ENCODE data around the gene PDGFD.

PDGFD gene

GRCh38 chr11:104036588-104036987, 127.4 kb downstream of the PDGFD start, which contains the start of gene DDI1:
TSS of gene DDI1 (plus strand) at chr11:104036640. CDS start at chr11:104036823, 183 bp downstream.
- H3K9ac ChIP-seq (ENCODE audit: low read depth, low read length) = no peak within 1 kb of the TSS
- no peaks in the 10 kb centered on the region for H3K27me3 ChIP-seq (ENCODE audit: control insufficient read depth, insufficient read depth, low read length)
- H3K36me3 ChIP-seq (ENCODE audit: control insufficient read depth, insufficient read depth, low read length) = no peaks in the 10 kb centered on the region
- H3K4me1 ChIP-seq (ENCODE audit: control insufficient read depth, insufficient read depth, low read length) = no peaks in the 10 kb centered on the region
- H3K4me3 ChIP-seq (ENCODE audit: low read depth, low read length) = no peak within 1 kb of the TSS
- no peaks in the 10 kb centered on the region for H3K9me3 ChIP-seq (ENCODE audit: control insufficient read depth, insufficient read depth, low read length)
- H3K27ac ChIP-seq (ENCODE audit: low read depth, low read length) = no peak within 1 kb of the TSS

- no peaks in the 10 kb centered on the region for H3K36me3 ChIP-seq (ENCODE audit: control insufficient read depth, insufficient read depth, low read length)
- H3K4me1 ChIP-seq (ENCODE audit: control insufficient read depth, insufficient read depth, low read length) = no peaks in the 10 kb centered on the region
- H3K27ac ChIP-seq (ENCODE audit: low read depth, low read length) = no peak overlapping the region
- no peaks in the 10 kb centered on the region for H3K27me3 ChIP-seq (ENCODE audit: control insufficient read depth, insufficient read depth, low read length)
- H3K4me3 ChIP-seq (ENCODE audit: low read depth, low read length) = no peak overlapping the region
- H3K9ac ChIP-seq (ENCODE audit: low read depth, low read length) = no peak overlapping the region
- no peaks in the 10 kb centered on the region; the same call in 1 of the 2 replicates for H3K9me3 ChIP-seq (ENCODE audit: control insufficient read depth, insufficient read depth, low read length)
Observed at GRCh38 chr11:104033561-104033960, 130.4 kb downstream of the PDGFD start.

GRCh38 chr11:104033134-104033533, 130.8 kb downstream of the PDGFD start:
- H3K9ac ChIP-seq (ENCODE audit: low read depth, low read length) = no peak overlapping the region
- H3K9me3 ChIP-seq (ENCODE audit: control insufficient read depth, insufficient read depth, low read length) = no peaks in the 10 kb centered on the region; the same call in 1 of the 2 replicates
- no peaks in the 10 kb centered on the region for H3K36me3 ChIP-seq (ENCODE audit: control insufficient read depth, insufficient read depth, low read length)
- H3K27ac ChIP-seq (ENCODE audit: low read depth, low read length) = no peak overlapping the region
- no peak overlapping the region for H3K4me3 ChIP-seq (ENCODE audit: low read depth, low read length)
- H3K4me1 ChIP-seq (ENCODE audit: control insufficient read depth, insufficient read depth, low read length) = no peaks in the 10 kb centered on the region
- H3K27me3 ChIP-seq (ENCODE audit: control insufficient read depth, insufficient read depth, low read length) = no peaks in the 10 kb centered on the region

- H3K27ac ChIP-seq (ENCODE audit: low read depth, low read length) = no peak overlapping the region
- no peaks in the 10 kb centered on the region for H3K36me3 ChIP-seq (ENCODE audit: control insufficient read depth, insufficient read depth, low read length)
- H3K4me3 ChIP-seq (ENCODE audit: low read depth, low read length) = no peak overlapping the region
Observed at GRCh38 chr11:104028476-104029263, 135.3 kb downstream of the PDGFD start.

GRCh38 chr11:104024572-104024971, 139.4 kb downstream of the PDGFD start:
- Histone ChIP-seq H3K4me1 (ENCODE audit: control insufficient read depth, insufficient read depth, low read length) (no peaks in the 10 kb centered on the region), H3K36me3 (ENCODE audit: control insufficient read depth, insufficient read depth, low read length) (no peaks in the 10 kb centered on the region), H3K27me3 (ENCODE audit: control insufficient read depth, insufficient read depth, low read length) (no peaks in the 10 kb centered on the region), H3K4me3 (ENCODE audit: low read depth, low read length) (no peak overlapping the region), H3K27ac (ENCODE audit: low read depth, low read length) (no peak overlapping the region), H3K9me3 (ENCODE audit: control insufficient read depth, insufficient read depth, low read length) (no peaks in the 10 kb centered on the region), H3K9ac (ENCODE audit: low read depth, low read length) (no peak overlapping the region)

More at GRCh38 chr11:104028476-104029263, 135.3 kb downstream of the PDGFD start:
- H3K9ac ChIP-seq (ENCODE audit: low read depth, low read length) = no peak overlapping the region
- H3K27me3 ChIP-seq (ENCODE audit: control insufficient read depth, insufficient read depth, low read length) = no peaks in the 10 kb centered on the region
- no peaks in the 10 kb centered on the region; the same call in 1 of the 2 replicates for H3K9me3 ChIP-seq (ENCODE audit: control insufficient read depth, insufficient read depth, low read length)
- no peaks in the 10 kb centered on the region for H3K4me1 ChIP-seq (ENCODE audit: control insufficient read depth, insufficient read depth, low read length)

GRCh38 chr11:104015649-104016415, 148.1 kb downstream of the PDGFD start:
- H3K27me3 ChIP-seq (ENCODE audit: control insufficient read depth, insufficient read depth, low read length) = no peaks in the 10 kb centered on the region
- H3K4me3 ChIP-seq (ENCODE audit: low read depth, low read length) = no peak overlapping the region
- H3K9me3 ChIP-seq (ENCODE audit: control insufficient read depth, insufficient read depth, low read length) = no peaks in the 10 kb centered on the region
- no peaks in the 10 kb centered on the region for H3K36me3 ChIP-seq (ENCODE audit: control insufficient read depth, insufficient read depth, low read length)
- H3K4me1 ChIP-seq (ENCODE audit: control insufficient read depth, insufficient read depth, low read length) = no peaks in the 10 kb centered on the region
- no peak overlapping the region for H3K9ac ChIP-seq (ENCODE audit: low read depth, low read length)
- H3K27ac ChIP-seq (ENCODE audit: low read depth, low read length) = no peak overlapping the region

GRCh38 chr11:104011044-104011443, 152.9 kb downstream of the PDGFD start:
- no peaks in the 10 kb centered on the region for H3K9me3 ChIP-seq (ENCODE audit: control insufficient read depth, insufficient read depth, low read length)
- H3K27me3 ChIP-seq (ENCODE audit: control insufficient read depth, insufficient read depth, low read length) = no peaks in the 10 kb centered on the region
- H3K36me3 ChIP-seq (ENCODE audit: control insufficient read depth, insufficient read depth, low read length) = no peaks in the 10 kb centered on the region
- no peak overlapping the region for H3K27ac ChIP-seq (ENCODE audit: low read depth, low read length)
- no peaks in the 10 kb centered on the region; the same call in 1 of the 2 replicates for H3K4me1 ChIP-seq (ENCODE audit: control insufficient read depth, insufficient read depth, low read length)
- no peak overlapping the region for H3K4me3 ChIP-seq (ENCODE audit: low read depth, low read length)
- H3K9ac ChIP-seq (ENCODE audit: low read depth, low read length) = no peak overlapping the region

GRCh38 chr11:104009744-104010143, 154.2 kb downstream of the PDGFD start:
- Histone ChIP-seq H3K27me3 (ENCODE audit: control insufficient read depth, insufficient read depth, low read length) (no peaks in the 10 kb centered on the region), H3K9me3 (ENCODE audit: control insufficient read depth, insufficient read depth, low read length) (no peaks in the 10 kb centered on the region), H3K9ac (ENCODE audit: low read depth, low read length) (no peak overlapping the region), H3K4me1 (ENCODE audit: control insufficient read depth, insufficient read depth, low read length) (no peaks in the 10 kb centered on the region; the same call in 1 of the 2 replicates), H3K4me3 (ENCODE audit: low read depth, low read length) (no peak overlapping the region), H3K36me3 (ENCODE audit: control insufficient read depth, insufficient read depth, low read length) (no peaks in the 10 kb centered on the region), H3K27ac (ENCODE audit: low read depth, low read length) (no peak overlapping the region)

GRCh38 chr11:104005234-104005855, 158.6 kb downstream of the PDGFD start:
- Histone ChIP-seq H3K4me3 (ENCODE audit: low read depth, low read length) (no peak overlapping the region), H3K4me1 (ENCODE audit: control insufficient read depth, insufficient read depth, low read length) (no peaks in the 10 kb centered on the region; the same call in 1 of the 2 replicates), H3K9ac (ENCODE audit: low read depth, low read length) (no peak overlapping the region), H3K9me3 (ENCODE audit: control insufficient read depth, insufficient read depth, low read length) (no peaks in the 10 kb centered on the region), H3K36me3 (ENCODE audit: control insufficient read depth, insufficient read depth, low read length) (no peaks in the 10 kb centered on the region), H3K27me3 (ENCODE audit: control insufficient read depth, insufficient read depth, low read length) (no peaks in the 10 kb centered on the region), H3K27ac (ENCODE audit: low read depth, low read length) (no peak overlapping the region)

- H3K4me3 ChIP-seq (ENCODE audit: low read depth, low read length) = no peak overlapping the region
- no peaks in the 10 kb centered on the region for H3K36me3 ChIP-seq (ENCODE audit: control insufficient read depth, insufficient read depth, low read length)
- H3K9ac ChIP-seq (ENCODE audit: low read depth, low read length) = no peak overlapping the region
- H3K27ac ChIP-seq (ENCODE audit: low read depth, low read length) = no peak overlapping the region
- no peaks in the 10 kb centered on the region for H3K9me3 ChIP-seq (ENCODE audit: control insufficient read depth, insufficient read depth, low read length)
- H3K4me1 ChIP-seq (ENCODE audit: control insufficient read depth, insufficient read depth, low read length) = no peaks in the 10 kb centered on the region
- no peaks in the 10 kb centered on the region for H3K27me3 ChIP-seq (ENCODE audit: control insufficient read depth, insufficient read depth, low read length)
Observed at GRCh38 chr11:104003491-104003890, 160.5 kb downstream of the PDGFD start.
